H9 (cell line): Measurements from ENCODE around the gene FAM177B. TPM values are rescaled to one million over a fixed set of nuclear protein-coding genes. Genes with fewer than 3 reads are reported as not detected.

Experiments used
- DNase-seq: peaks from one replicate; pipeline ENCODE4 v3.0.0-alpha.2; 2017
- H2AFZ ChIP-seq: one replicate; pipeline ENCODE4 v1.6.1; 2013; ENCODE audit warnings: mild to moderate bottlenecking, low read length, control low read depth, moderate library complexity
- H2AK5ac ChIP-seq: 2 replicates; pipeline ENCODE4 v1.6.1; 2013; ENCODE audit warnings: low read length, control low read depth, mixed read lengths; ENCODE audit not compliant: insufficient read length
- H2BK120ac ChIP-seq: one replicate; pipeline ENCODE4 v1.6.1; 2013; ENCODE audit warnings: low read depth, mild to moderate bottlenecking, low read length, control low read depth, inconsistent platforms; ENCODE audit not compliant: poor library complexity, severe bottlenecking
- H2BK12ac ChIP-seq: 2 replicates; pipeline ENCODE4 v1.6.1; 2013; ENCODE audit warnings: low read length, control low read depth, mixed read lengths, low read depth; ENCODE audit not compliant: insufficient read length
- H2BK15ac ChIP-seq: 2 replicates; pipeline ENCODE4 v1.6.1; 2013; ENCODE audit warnings: low read depth, low read length, control low read depth
- H2BK20ac ChIP-seq: one replicate; pipeline ENCODE4 v1.6.1; 2013; ENCODE audit warnings: low read depth, mild to moderate bottlenecking, low read length, control low read depth, inconsistent platforms; ENCODE audit not compliant: poor library complexity, severe bottlenecking
- H2BK5ac ChIP-seq: 2 replicates; pipeline ENCODE4 v1.6.1; 2013; ENCODE audit warnings: low read length, control low read depth, mixed read lengths; ENCODE audit not compliant: insufficient read length
- H3K14ac ChIP-seq: 2 replicates; pipeline ENCODE4 v1.6.1; 2013; ENCODE audit warnings: low read length, control low read depth; ENCODE audit not compliant: insufficient read depth
- H3K18ac ChIP-seq: 2 replicates; pipeline ENCODE4 v1.6.1; 2013; ENCODE audit warnings: low read depth, mild to moderate bottlenecking, mixed read lengths, low read length, control low read depth; ENCODE audit not compliant: insufficient read length
- H3K23ac ChIP-seq: 2 replicates; pipeline ENCODE4 v1.6.1; 2013; ENCODE audit warnings: low read length, control low read depth, mixed read lengths, low read depth; ENCODE audit not compliant: insufficient read length
- H3K23me2 ChIP-seq: 2 replicates; pipeline ENCODE4 v1.6.1; 2013; ENCODE audit warnings: low read depth, mild to moderate bottlenecking, mixed read lengths, low read length, control low read depth; ENCODE audit not compliant: insufficient read length, poor library complexity, severe bottlenecking
- H3K27ac ChIP-seq: 2 replicates; pipeline ENCODE4 v1.5.1; 2013; ENCODE audit warnings: low read length, control low read depth, mixed read lengths, low read depth; ENCODE audit not compliant: insufficient read length
- H3K27me3 ChIP-seq: 2 replicates; pipeline ENCODE4 v1.6.1; 2013; ENCODE audit warnings: low read length, control low read depth, inconsistent platforms; ENCODE audit not compliant: insufficient read depth
- H3K4ac ChIP-seq: 2 replicates; pipeline ENCODE4 v1.6.1; 2013; ENCODE audit warnings: low read depth, mild to moderate bottlenecking, control low read depth, inconsistent platforms, low read length, moderate library complexity
- H3K4me1 ChIP-seq: 2 replicates; pipeline ENCODE4 v1.6.1; 2013; ENCODE audit warnings: low read length, control low read depth, inconsistent platforms; ENCODE audit not compliant: insufficient read depth
- H3K4me2 ChIP-seq: 2 replicates; pipeline ENCODE4 v1.6.1; 2013; ENCODE audit warnings: low read length, control low read depth, mixed read lengths; ENCODE audit not compliant: insufficient read length, insufficient read depth
- H3K56ac ChIP-seq: 2 replicates; pipeline ENCODE4 v1.6.1; 2013; ENCODE audit warnings: low read depth, mild to moderate bottlenecking, mixed read lengths, low read length, control low read depth; ENCODE audit not compliant: insufficient read length
- H3K79me1 ChIP-seq: 2 replicates; pipeline ENCODE4 v1.6.1; 2013; ENCODE audit warnings: low read depth, mild to moderate bottlenecking, moderate library complexity, low read length, control low read depth, inconsistent platforms; ENCODE audit not compliant: insufficient read depth, poor library complexity, severe bottlenecking
- H3K79me2 ChIP-seq: 2 replicates; pipeline ENCODE4 v1.6.1; 2013; ENCODE audit warnings: low read length, control low read depth, inconsistent platforms; ENCODE audit not compliant: insufficient read depth
- H3K9ac ChIP-seq: 2 replicates; pipeline ENCODE4 v1.6.1; 2013; ENCODE audit warnings: low read length, control low read depth, mixed read lengths; ENCODE audit not compliant: insufficient read length; ENCODE audit errors: extremely low read depth
- H3K9me3 ChIP-seq: one replicate; pipeline ENCODE4 v1.6.1; 2013; ENCODE audit warnings: low read depth, low read length, inconsistent platforms; ENCODE audit not compliant: control insufficient read depth
- H3T11ph ChIP-seq: one replicate; pipeline ENCODE4 v1.6.1; 2013; ENCODE audit warnings: mild to moderate bottlenecking, low read length, control low read depth, inconsistent platforms
- H4K20me1 ChIP-seq: one replicate; pipeline ENCODE4 v1.6.1; 2013; ENCODE audit not compliant: control insufficient read depth, insufficient read length, insufficient read depth
- H4K5ac ChIP-seq: 2 replicates; pipeline ENCODE4 v1.6.1; 2013; ENCODE audit warnings: low read depth, mild to moderate bottlenecking, mixed read lengths, low read length, control low read depth; ENCODE audit not compliant: insufficient read length
- H4K8ac ChIP-seq: replicated peaks from 2 replicates; pipeline ENCODE4 v1.6.1; 2013; ENCODE audit warnings: low read length, control low read depth, mixed read lengths, low read depth; ENCODE audit not compliant: insufficient read length
- H4K91ac ChIP-seq: 2 replicates; pipeline ENCODE4 v1.6.1; 2013; ENCODE audit warnings: low read depth, mild to moderate bottlenecking, moderate library complexity, mixed read lengths, low read length, control low read depth; ENCODE audit not compliant: insufficient read length
- H3K27ac Mint-ChIP-seq, 3 experiments: 2 replicates in 2 of 3; 3 replicates in 1 of 3; pipeline ENCODE4 v1.8.0; 2020 to 2021; ENCODE audit warnings: mixed read lengths in 3 of 3, mild to moderate bottlenecking in 1 of 3, moderate library complexity in 1 of 3
- H3K27me3 Mint-ChIP-seq: 2 replicates; pipeline ENCODE4 v1.8.0; 2021; ENCODE audit warnings: low read depth, mild to moderate bottlenecking, moderate library complexity, mixed read lengths
- H3K36me3 Mint-ChIP-seq, 3 experiments: 2 replicates in 2 of 3; 3 replicates in 1 of 3; pipeline ENCODE4 v1.8.0; 2020 to 2021; ENCODE audit warnings: low read depth in 3 of 3, mixed read lengths in 3 of 3; ENCODE audit not compliant: insufficient read depth in 1 of 3
- H3K4me1 Mint-ChIP-seq, 2 experiments: 2 replicates each; pipeline ENCODE4 v1.8.0; 2020; ENCODE audit warnings: mixed read lengths in 2 of 2
- H3K4me3 Mint-ChIP-seq, 2 experiments: 2 replicates in 1 of 2; 3 replicates in 1 of 2; pipeline ENCODE4 v1.8.0; 2020 to 2021; ENCODE audit warnings: mild to moderate bottlenecking in 2 of 2, mixed read lengths in 2 of 2, moderate library complexity in 1 of 2
- H3K9me3 Mint-ChIP-seq, 2 experiments: 2 replicates in 1 of 2; 3 replicates in 1 of 2; pipeline ENCODE4 v1.8.0; 2020; ENCODE audit warnings: mild to moderate bottlenecking in 2 of 2, mixed read lengths in 2 of 2, moderate library complexity in 1 of 2
- WGBS: extraction: QIAGEN DNeasy Blood & Tissue Kit; methylation state at CpG from one replicate; pipeline ENCODE4 v1.1.7; 2013; ENCODE audit warnings: missing lambda C conversion rate, low lambda C conversion rate, mixed read lengths; ENCODE audit not compliant: insufficient read length; ENCODE audit errors: extremely low coverage; 5-methylcytosine and 5-hydroxymethylcytosine counted together
- long read RNA-seq: library from polyadenylated mRNA; unstranded; transcript quantifications from one replicate; pipeline ENCODE4 v2.0.0, GENCODE V29; 2020
- total RNA-seq: library from RNA; stranded (reverse); gene quantifications from 2 replicates; pipeline ENCODE4 v1.2.1, GENCODE V29; 2021
- TF ChIP-seq, protein P1 (sequence below): fragments of 200-600 bp; sonication (generic); conservative IDR thresholded peaks from 3 replicates; pipeline ENCODE4 v1.8.0; 2021; ENCODE audit warnings: antibody characterized with exemption, mild to moderate bottlenecking

FAM177B gene
- not detected in 2 replicates for total RNA-seq
- long read RNA-seq, partial matches to known transcripts, result 0 of 1 reads
- long read RNA-seq, other reads (novel, unspliced or antisense), result 1 of 1 reads

DNA sequence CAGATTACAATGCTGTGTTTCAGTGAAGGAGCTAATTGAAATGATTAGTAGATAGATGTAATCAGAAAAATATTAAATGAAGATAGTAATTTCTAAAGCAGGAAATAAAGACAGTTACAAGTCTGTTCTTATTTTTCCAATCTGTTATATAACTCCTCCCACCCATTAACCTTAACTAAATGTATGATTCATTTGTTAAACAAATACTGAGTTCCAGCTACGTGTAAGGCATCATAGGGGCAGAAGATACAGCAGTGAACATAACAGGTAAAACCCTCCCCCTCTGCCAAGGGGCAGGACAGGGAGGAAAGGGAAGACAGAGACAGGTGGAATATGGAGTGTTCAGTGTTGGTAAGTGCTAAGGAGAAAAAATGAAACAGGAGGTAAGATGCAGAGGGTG lies at the start of gene FAM177B:
Gene FAM177B, plus strand, starts transcription at position 231 of the 400 bp plus-strand sequence. CDS start 9,344 bp downstream, outside the sequence.
- peak within 1 kb of the TSS in 2 of 3 experiments; percentile 45 to 88; a peak in 3 of 7 replicates for H3K27ac Mint-ChIP-seq
- H3K36me3 Mint-ChIP-seq, result peaks cover 7 to 19% (median 16%) of the 10 kb centered on the region in 3 experiments; a peak in 6 of 7 replicates
- Histone ChIP-seq H2BK5ac (no peak within 1 kb of the TSS), H3K27me3 (no peaks in the 10 kb centered on the region), H2BK120ac (no peak within 1 kb of the TSS), H3K23ac (no peak within 1 kb of the TSS), H3K56ac (no peak within 1 kb of the TSS), H3K4me2 (peak within 1 kb of the TSS; percentile 5), H3K27ac (no peak within 1 kb of the TSS), H3K4me1 (peaks cover 7% of the 10 kb centered on the region; the same call in 1 of the 2 replicates), H2AFZ (no peak within 1 kb of the TSS), H3K18ac (no peak within 1 kb of the TSS), H4K20me1 (no peaks in the 10 kb centered on the region), H3K79me2 (no peaks in the 10 kb centered on the region), H3T11ph (no peak within 1 kb of the TSS), H2AK5ac (no peak within 1 kb of the TSS), H3K79me1 (no peaks in the 10 kb centered on the region), H4K5ac (no peak within 1 kb of the TSS), H3K9me3 (no peaks in the 10 kb centered on the region), H4K91ac (no peak within 1 kb of the TSS), H2BK15ac (no peak within 1 kb of the TSS), H2BK20ac (no peak within 1 kb of the TSS), H3K23me2 (peaks cover 2% of the 10 kb centered on the region), H3K4ac (no peak within 1 kb of the TSS), H4K8ac (no peak within 1 kb of the TSS), H3K14ac (no peak within 1 kb of the TSS), H3K9ac (no peak within 1 kb of the TSS), H2BK12ac (no peak within 1 kb of the TSS)
- no peaks in the 10 kb centered on the region for H3K27me3 Mint-ChIP-seq
- no CpG with 5 or more reads among the region's 1 CpG for WGBS
- DNase-seq, result no peak
- peaks cover 3 to 9% of the 10 kb centered on the region in 2 experiments for H3K4me1 Mint-ChIP-seq
- TF ChIP-seq, protein P1, sequence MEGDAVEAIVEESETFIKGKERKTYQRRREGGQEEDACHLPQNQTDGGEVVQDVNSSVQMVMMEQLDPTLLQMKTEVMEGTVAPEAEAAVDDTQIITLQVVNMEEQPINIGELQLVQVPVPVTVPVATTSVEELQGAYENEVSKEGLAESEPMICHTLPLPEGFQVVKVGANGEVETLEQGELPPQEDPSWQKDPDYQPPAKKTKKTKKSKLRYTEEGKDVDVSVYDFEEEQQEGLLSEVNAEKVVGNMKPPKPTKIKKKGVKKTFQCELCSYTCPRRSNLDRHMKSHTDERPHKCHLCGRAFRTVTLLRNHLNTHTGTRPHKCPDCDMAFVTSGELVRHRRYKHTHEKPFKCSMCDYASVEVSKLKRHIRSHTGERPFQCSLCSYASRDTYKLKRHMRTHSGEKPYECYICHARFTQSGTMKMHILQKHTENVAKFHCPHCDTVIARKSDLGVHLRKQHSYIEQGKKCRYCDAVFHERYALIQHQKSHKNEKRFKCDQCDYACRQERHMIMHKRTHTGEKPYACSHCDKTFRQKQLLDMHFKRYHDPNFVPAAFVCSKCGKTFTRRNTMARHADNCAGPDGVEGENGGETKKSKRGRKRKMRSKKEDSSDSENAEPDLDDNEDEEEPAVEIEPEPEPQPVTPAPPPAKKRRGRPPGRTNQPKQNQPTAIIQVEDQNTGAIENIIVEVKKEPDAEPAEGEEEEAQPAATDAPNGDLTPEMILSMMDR, result no peak
- H3K4me3 Mint-ChIP-seq, result peak within 1 kb of the TSS in 1 of 2 experiments; percentile 12; a peak in 2 of 5 replicates
- no peaks in the 10 kb centered on the region for H3K9me3 Mint-ChIP-seq
